HG03442 (cell line): ENCODE measurements around the gene KIRREL2.

Experiments
- ATAC-seq: cut with Tn5 transposase; IDR thresholded peaks from one replicate; pipeline ENCODE4 v1.9.1; 2021; ENCODE audit warnings: mild to moderate bottlenecking, moderate library complexity; ENCODE audit not compliant: unreplicated experiment

The KIRREL2 gene

GRCh38 chr19:35844482-35845214 lies 12.1 kb upstream of the KIRREL2 start:
- ATAC-seq = no peak

GRCh38 chr19:35845215-35846037 lies 11.3 kb upstream of the KIRREL2 start:
- ATAC-seq = no peak

GRCh38 chr19:35846038-35846668 lies 10.6 kb upstream of the KIRREL2 start:
- no peak for ATAC-seq

GRCh38 chr19:35847911-35848310 lies 8.8 kb upstream of the KIRREL2 start:
- ATAC-seq = no peak

DNA sequence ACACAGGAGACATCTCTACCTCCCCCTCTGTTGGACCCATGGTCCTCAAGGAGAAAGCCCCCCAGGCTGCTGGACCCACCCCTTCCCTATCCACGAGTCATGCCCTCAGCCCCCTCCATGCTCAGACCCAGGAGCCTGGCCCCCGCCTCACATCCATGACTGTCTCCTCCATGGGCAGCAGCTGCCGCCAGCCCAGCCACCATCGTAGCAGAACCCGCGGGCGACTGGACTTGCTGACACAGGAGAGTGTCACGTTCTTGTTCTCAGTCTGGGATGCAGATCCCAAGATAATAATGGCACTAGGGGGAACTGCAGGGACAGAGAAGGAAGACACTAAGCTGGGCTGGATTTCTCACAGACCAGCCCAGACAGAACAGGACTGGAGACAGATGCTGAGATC lies 8.2 kb upstream of the KIRREL2 start:
- no peak for ATAC-seq

DNA sequence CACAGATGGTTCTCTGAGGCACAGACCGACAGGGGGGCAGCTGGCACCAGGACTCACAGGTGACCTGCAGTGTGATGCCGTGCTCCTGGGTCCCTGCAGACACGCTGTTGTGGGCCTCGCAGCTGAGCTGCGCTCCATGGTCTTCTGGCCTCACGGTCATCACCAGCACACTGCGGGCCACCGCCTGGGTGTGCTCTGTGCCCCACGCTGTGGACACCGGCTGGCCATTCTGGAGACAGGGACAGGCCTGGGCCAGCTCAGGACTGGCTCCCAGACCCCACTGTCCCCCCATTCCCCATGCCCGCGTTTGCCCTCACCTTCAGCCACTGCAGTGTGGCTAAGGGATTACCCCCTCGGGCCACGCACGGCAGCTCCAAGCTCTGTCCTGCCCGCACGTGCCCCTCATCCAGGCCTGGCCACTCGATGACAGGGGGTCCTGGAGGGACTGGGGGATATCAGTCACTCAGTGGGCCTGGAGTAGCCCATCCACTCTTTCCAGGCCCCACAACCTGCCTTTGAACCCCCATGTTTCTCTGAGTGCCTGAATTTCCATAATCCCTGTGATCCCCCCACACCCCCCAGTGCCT lies 7.7 kb upstream of the KIRREL2 start:
- ATAC-seq = no peak

- no peak for ATAC-seq
These were observed 5.3 kb upstream of the KIRREL2 start for GRCh38 chr19:35851213-35852028.

- no peak for ATAC-seq
These were observed 4.5 kb upstream of the KIRREL2 start, which contains the start of gene NPHS1 for GRCh38 chr19:35852029-35852780. Gene NPHS1 (minus strand): TSS chr19:35852504. CDS start chr19:35851837, 667 bp downstream.

GRCh38 chr19:35853038-35853756 lies 3.5 kb upstream of the KIRREL2 start:
- no peak for ATAC-seq

DNA sequence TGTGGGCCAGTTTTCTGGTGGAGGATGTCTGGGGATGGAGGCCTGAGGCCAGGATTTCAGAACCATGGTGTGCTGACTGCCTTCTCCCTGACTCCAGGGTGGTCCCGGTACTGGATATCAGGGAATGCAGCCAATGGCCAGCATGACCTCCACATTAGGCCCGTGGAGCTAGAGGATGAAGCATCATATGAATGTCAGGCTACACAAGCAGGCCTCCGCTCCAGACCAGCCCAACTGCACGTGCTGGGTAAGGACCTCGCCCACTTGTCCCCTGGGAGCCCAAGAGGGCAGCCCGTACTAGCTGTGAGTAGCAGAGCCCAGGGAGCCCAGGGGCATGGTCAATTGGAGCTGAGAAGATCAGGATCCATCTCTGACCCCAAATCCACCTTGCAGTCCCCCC lies 1.6 kb downstream of the KIRREL2 start:
- no peak for ATAC-seq

- ATAC-seq = no peak
These were observed 2.7 kb downstream of the KIRREL2 start for GRCh38 chr19:35859414-35859813.

DNA sequence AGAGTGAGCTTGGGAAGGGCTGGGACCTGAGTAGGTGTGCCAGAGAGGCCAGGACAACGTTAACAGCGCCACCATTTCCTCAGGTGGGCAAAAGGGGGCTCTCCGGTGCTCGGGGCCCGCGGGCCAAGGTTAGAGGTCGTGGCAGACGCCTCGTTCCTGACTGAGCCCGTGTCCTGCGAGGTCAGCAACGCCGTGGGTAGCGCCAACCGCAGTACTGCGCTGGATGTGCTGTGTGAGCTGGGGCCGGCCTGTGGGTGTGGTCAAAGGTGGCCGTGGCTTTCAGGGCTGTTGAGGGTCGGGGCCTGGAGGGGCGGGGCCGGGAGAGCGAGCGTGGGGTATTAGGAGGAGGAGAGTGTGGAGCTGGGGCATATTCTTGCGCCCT lies 3.7 kb downstream of the KIRREL2 start:
- ATAC-seq = no peak

- no peak for ATAC-seq
These were observed 4.3 kb downstream of the KIRREL2 start for GRCh38 chr19:35860818-35861639.

GRCh38 chr19:35861640-35862160 lies 5.0 kb downstream of the KIRREL2 start:
- ATAC-seq = no peak

- no peak for ATAC-seq
These were observed 5.8 kb downstream of the KIRREL2 start for GRCh38 chr19:35862528-35862927.

- ATAC-seq = no peak
These were observed 6.3 kb downstream of the KIRREL2 start for GRCh38 chr19:35863018-35863417.

DNA sequence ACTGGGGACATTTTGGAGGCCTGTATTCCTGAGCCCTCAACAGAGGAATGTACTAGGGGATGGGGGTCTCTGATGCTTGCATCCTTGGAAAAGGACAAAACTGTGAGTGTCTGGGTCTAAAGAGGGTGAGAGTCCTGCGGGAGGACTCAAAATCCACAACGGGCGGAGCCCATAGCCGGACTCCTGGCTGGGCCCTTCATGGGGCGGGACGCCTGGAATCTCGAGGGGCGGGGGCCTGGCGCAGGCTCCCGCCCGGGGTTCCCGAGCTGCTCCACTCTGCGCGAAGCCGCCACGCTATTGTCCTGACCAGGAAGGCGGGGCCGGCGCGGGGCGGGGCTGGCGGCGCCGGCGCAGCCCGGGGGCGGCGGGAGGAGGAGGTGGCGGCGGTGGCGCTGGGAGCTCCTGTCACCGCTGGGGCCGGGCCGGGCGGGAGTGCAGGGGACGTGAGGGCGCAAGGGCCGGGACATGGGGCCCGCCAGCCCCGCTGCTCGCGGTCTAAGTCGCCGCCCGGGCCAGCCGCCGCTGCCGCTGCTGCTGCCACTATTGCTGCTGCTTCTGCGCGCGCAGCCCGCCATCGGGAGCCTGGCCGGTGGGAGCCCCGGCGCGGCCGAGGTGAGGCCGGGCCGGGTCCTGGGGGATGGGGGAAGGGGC lies 11.6 kb downstream of the KIRREL2 start, which contains the start of gene APLP1:
Gene APLP1, plus strand, starts transcription at position 403 of the 651 bp plus-strand sequence. Its CDS starts 63 bp downstream, at position 466.
- ATAC-seq = no peak
